Astrocyte of the cerebellum (primary cell): Measurements from ENCODE around the gene PRDM15.

Source experiments
- DNase-seq: peaks from one replicate; pipeline ENCODE4 v3.0.0-alpha.2; 2011; ENCODE audit warnings: low read depth
- H3K4me3 ChIP-seq: 2 replicates; pipeline ENCODE4 v1.5.1; 2011; ENCODE audit warnings: mild to moderate bottlenecking, low read depth, low read length, moderate library complexity
- in situ Hi-C: cut with HindIII; loops from 2 replicates; pipeline ENCODE4 v1.10.0; 2017; ENCODE audit warnings: low sequenced_read_pairs
- TF ChIP-seq, protein P1 (sequence below): IDR thresholded peaks from 2 replicates; pipeline ENCODE4 v1.5.1; 2012; ENCODE audit warnings: low read length, low read depth, moderate library complexity, mild to moderate bottlenecking; ENCODE audit errors: missing control alignments

The PRDM15 gene

DNA sequence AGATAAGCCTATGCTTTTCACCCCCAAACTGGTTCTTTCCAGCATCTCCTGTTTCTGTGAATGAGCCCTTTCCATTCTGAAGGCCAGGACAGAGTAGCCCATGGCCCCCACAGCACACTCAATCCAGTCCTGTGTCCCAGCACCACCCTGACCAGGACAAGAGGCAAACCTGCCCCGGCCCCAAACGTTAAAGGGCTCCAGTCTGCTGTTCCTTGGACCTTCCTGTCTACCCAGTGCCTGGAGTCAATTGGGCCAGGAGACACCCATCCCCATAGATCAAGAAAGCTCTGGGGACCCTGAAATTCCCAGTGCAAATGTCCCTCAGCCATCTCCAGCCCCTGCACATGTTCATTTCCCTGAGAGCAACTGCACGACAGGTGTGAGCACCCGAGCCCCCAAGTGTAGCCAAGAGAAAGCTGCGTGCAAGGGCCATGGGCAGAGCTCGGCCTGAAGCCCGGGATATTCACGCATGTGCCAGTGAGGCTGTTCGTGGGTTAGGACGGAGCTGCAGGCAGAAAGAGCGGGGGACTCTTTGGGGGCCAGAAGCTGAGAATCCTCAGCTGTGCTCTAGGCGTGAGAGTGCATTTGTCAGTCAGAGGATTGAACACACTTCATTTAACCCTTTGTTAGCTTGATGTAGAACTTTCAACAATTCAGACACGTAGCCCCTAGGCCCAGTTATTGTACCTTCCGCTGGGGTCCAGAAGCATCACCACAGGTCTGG, 108.1 kb downstream of the PRDM15 start:
- TF ChIP-seq, protein P1, sequence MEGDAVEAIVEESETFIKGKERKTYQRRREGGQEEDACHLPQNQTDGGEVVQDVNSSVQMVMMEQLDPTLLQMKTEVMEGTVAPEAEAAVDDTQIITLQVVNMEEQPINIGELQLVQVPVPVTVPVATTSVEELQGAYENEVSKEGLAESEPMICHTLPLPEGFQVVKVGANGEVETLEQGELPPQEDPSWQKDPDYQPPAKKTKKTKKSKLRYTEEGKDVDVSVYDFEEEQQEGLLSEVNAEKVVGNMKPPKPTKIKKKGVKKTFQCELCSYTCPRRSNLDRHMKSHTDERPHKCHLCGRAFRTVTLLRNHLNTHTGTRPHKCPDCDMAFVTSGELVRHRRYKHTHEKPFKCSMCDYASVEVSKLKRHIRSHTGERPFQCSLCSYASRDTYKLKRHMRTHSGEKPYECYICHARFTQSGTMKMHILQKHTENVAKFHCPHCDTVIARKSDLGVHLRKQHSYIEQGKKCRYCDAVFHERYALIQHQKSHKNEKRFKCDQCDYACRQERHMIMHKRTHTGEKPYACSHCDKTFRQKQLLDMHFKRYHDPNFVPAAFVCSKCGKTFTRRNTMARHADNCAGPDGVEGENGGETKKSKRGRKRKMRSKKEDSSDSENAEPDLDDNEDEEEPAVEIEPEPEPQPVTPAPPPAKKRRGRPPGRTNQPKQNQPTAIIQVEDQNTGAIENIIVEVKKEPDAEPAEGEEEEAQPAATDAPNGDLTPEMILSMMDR = no peak
- no peak overlapping the region for H3K4me3 ChIP-seq
- in situ Hi-C loops = no loop called here
- DNase-seq = no peak

DNA sequence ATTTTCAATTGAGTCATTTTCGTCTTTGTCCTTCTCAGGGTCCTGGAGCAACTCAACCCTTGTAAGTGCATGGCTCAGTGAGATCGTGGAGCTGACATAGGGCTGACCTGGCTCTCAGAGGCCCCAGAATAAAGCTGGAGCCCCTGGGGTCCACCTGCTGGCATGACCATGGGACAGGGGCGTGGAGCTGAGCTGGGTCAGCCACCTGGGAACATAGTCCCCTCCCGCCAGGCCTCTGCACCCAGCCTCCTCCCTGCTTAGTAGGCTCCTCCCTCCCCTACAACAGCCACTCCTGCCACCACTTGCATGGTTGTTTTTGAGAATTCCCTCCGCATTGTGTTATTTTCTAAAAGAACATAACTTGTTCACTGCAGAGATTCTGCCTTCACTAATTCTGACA, 109.2 kb downstream of the PRDM15 start:
- no peak for DNase-seq
- TF ChIP-seq, protein P1 = no peak
- H3K4me3 ChIP-seq = no peak overlapping the region
- in situ Hi-C loops = loop anchor here (5.0 kb wide), 2 partner anchors 38 to 98 kb away; no protein-coding TSS in a partner anchor

- in situ Hi-C loops = loop anchor here (5.0 kb wide), 2 partner anchors 37 to 97 kb away; no protein-coding TSS in a partner anchor
- no peak overlapping the region for H3K4me3 ChIP-seq
- TF ChIP-seq, protein P1 = no peak
- no peak for DNase-seq
These were observed 109.6 kb downstream of the PRDM15 start for GRCh38 chr21:41769521-41769920.

GRCh38 chr21:41769111-41769510, 110.0 kb downstream of the PRDM15 start:
- no peak for DNase-seq
- H3K4me3 ChIP-seq = peak overlapping the region; percentile 37
- TF ChIP-seq, protein P1 = no peak
- in situ Hi-C loops = loop anchor here (5.0 kb wide), 2 partner anchors 37 to 97 kb away; no protein-coding TSS in a partner anchor

DNA sequence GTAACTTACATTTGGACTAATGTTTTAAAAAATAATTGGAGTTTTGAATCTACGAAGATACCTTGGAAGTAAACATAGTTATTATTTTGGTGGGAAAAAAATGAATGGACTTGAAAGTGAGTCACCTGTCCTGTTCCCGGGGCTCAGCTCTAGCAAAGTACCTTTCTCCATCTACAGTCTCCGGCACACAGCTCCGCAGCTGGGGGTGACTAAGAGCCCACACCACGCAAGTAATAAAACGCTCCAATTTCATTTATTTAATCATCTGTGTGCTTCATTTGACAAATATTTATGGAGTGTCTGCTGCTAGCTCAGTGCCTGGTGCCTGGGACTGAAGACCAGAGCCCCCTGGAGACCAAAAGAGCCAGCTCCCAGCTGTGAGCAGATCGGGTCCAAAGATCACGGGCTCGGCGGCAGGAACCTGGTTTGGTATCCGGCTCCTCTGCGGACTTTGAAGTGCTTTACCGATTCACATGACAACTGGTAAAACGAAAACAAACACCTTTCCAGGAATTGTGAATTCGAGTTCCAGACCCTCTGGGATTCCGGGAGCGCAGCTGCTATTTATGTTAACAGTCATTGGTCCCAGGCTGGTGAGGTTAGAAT, 110.6 kb downstream of the PRDM15 start:
- peak overlapping the region; percentile 37 for H3K4me3 ChIP-seq
- no peak for DNase-seq
- TF ChIP-seq, protein P1 = peak; percentile 59
- in situ Hi-C loops = loop anchor here (5.0 kb wide), 2 partner anchors 36 to 96 kb away; no protein-coding TSS in a partner anchor

DNA sequence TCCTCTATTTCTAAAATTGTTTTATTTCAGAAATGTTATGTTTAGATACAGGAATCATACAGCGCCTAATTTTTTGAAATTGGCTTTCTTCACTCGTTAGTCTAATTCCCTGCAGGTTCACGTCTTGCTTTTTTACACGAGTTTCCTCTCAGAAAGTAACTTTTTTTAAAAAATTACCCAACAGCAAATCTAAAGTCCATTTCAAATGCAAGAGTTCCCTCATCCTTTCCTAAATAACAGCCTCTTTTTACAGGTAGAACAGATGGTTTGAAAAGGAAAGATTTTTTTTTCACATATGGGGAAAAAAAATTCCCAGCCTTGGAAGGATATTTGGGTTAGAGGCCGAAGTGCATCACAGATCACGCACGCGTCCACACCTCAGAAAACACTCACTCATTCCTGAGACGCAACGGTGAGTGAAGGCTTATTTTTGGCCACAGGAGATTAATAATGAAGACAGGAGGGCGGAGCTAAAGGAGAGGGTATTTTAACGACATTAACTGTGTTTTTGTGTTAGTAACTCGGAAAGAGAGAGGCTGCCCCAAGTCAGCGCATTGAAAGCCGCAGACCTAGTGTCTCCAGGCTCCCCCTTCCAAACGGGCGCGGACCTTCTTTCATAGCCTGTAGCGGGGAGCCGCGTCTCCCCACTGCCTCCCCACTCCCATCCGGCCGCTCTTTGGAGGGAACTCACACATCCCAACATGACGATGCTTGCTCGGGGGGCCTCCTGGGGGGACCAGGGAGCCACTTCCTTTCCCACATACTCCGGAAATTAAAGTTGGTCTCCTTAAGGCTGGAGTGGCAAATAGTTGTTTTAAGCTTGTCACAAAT, 111.3 kb downstream of the PRDM15 start:
- TF ChIP-seq, protein P1 = no peak
- DNase-seq = no peak
- peak overlapping the region; percentile 37 for H3K4me3 ChIP-seq
- in situ Hi-C loops = loop anchor here (5.0 kb wide), 2 partner anchors 36 to 96 kb away; no protein-coding TSS in a partner anchor
